RWPE1 (cell line): ENCODE measurements around the gene RBCK1.
"Not testable (repeated sequence)": the region's sequence is repeated elsewhere in the genome, so short reads cannot be mapped to it uniquely, and the experiment has no call there.

Experiments used
- CTCF ChIA-PET: fragments of 350-600 bp; sonication (Branson Sonifier 250); formaldehyde crosslinking; extraction: SDS; loops from one replicate; lab custom pipeline; 2021; lab: Yijun Ruan, JAX
- POLR2A ChIA-PET: fragments of 400-600 bp; formaldehyde crosslinking; extraction: SDS; loops from one replicate; lab custom pipeline; 2020; ENCODE audit warnings: antibody characterized with exemption; ENCODE audit not compliant: low non-redundant PET; lab: Yijun Ruan, JAX
- DNase-seq: peaks from one replicate; pipeline ENCODE4 v3.0.0; 2012; ENCODE audit warnings: low spot score
- H3K27ac ChIP-seq: fragments of 450-650 bp; 2 replicates; pipeline ENCODE4 v1.5.1; 2017
- CTCF ChIP-seq: fragments of 450-650 bp; conservative IDR thresholded peaks from 2 replicates; pipeline ENCODE4 v1.5.1; 2017; ENCODE audit warnings: low read depth, mild to moderate bottlenecking

The RBCK1 gene

GRCh38 chr20:381581-382290 lies 26.4 kb upstream of the RBCK1 start:
- ChIA-PET POLR2A (interaction anchor here (0.9 to 1.6 kb wide), 4 partner anchors 10 to 26 kb away, joined by 3 to 12 read pairs (median 4); no protein-coding TSS in a partner anchor), CTCF (interaction anchor here (1.2 to 2.3 kb wide), 2 partner anchors 19 kb away, joined by 12 to 13 read pairs; no protein-coding TSS in a partner anchor)
- no peak for TF ChIP-seq CTCF
- peak overlapping the region; percentile 99 for H3K27ac ChIP-seq
- peak; percentile 77 for DNase-seq

GRCh38 chr20:382291-383115 lies 25.6 kb upstream of the RBCK1 start:
- DNase-seq: no peak
- peak overlapping the region; percentile 99 for H3K27ac ChIP-seq
- CTCF ChIA-PET: interaction anchor here (0.5 to 1.2 kb wide), 3 partner anchors 10 to 25 kb away, joined by 5 to 13 read pairs (median 6); no protein-coding TSS in a partner anchor
- TF ChIP-seq CTCF: no peak
- POLR2A ChIA-PET: interaction anchor here (0.9 to 1.6 kb wide), 4 partner anchors 11 to 25 kb away, joined by 3 to 12 read pairs (median 4); no protein-coding TSS in a partner anchor

- POLR2A ChIA-PET: no interaction called here
- CTCF ChIA-PET: interaction anchor here (0.6 to 1.2 kb wide), 3 partner anchors 21 to 160 kb away, joined by 3 to 5 read pairs (median 3); partner anchors contain the start of gene CSNK2A1
- no peak for DNase-seq
- TF ChIP-seq CTCF: no peak
- peak overlapping the region; percentile 99 for H3K27ac ChIP-seq
These were observed 24.2 kb upstream of the RBCK1 start for GRCh38 chr20:383889-384288.

- peak overlapping the region; percentile 99 for H3K27ac ChIP-seq
- CTCF ChIA-PET: interaction anchor here (1.2 kb wide), 1 partner anchor 22 kb away, joined by 5 read pairs; no protein-coding TSS in a partner anchor
- DNase-seq: no peak
- no peak for TF ChIP-seq CTCF
- POLR2A ChIA-PET: interaction anchor here (1.2 kb wide), 1 partner anchor 13 kb away, joined by 4 read pairs; no protein-coding TSS in a partner anchor
These were observed 23.4 kb upstream of the RBCK1 start for GRCh38 chr20:384723-385122.

GRCh38 chr20:385448-385847 lies 22.7 kb upstream of the RBCK1 start:
- no peak for DNase-seq
- ChIA-PET CTCF (no interaction called here), POLR2A (interaction anchor here (1.2 kb wide), 1 partner anchor 14 kb away, joined by 4 read pairs; no protein-coding TSS in a partner anchor)
- peak overlapping the region; percentile 99 for H3K27ac ChIP-seq
- no peak for TF ChIP-seq CTCF

GRCh38 chr20:386634-387033 lies 21.5 kb upstream of the RBCK1 start:
- DNase-seq, POLR2A ChIA-PET, CTCF ChIA-PET: not testable (repeated sequence)
- H3K27ac ChIP-seq: peak overlapping the region; percentile 99
